Caco-2 (cell line): ENCODE measurements around the gene NMS. TPM values are rescaled to one million over a fixed set of nuclear protein-coding genes. Genes with fewer than 3 reads are reported as not detected.

Source experiments
- BruUV-seq: library from RNA; stranded (reverse); fragments of 400-500 nt; replicated peaks from 2 replicates; lab custom pipeline; 2021; lab: Mats Ljungman, UMichigan
- CTCF ChIA-PET: fragments of 300-600 bp; sonication (Branson Sonifier 250); formaldehyde crosslinking; loops from one replicate; lab custom pipeline; 2022; ENCODE audit warnings: antibody characterized with exemption; lab: Charles Lee
- POLR2A ChIA-PET: fragments of 300-600 bp; sonication (Branson Sonifier 250); formaldehyde crosslinking; loops from one replicate; lab custom pipeline; 2022; ENCODE audit warnings: antibody characterized with exemption; lab: Charles Lee
- DNase-seq, 2 experiments: peaks; one replicate each; pipeline versions ENCODE4 v3.0.0 to v3.0.0-alpha.2; 2020 to 2022
- H3K27me3 ChIP-seq: replicated peaks from 2 replicates; pipeline ENCODE4 v1.6.0; 2011; ENCODE audit warnings: low read length; ENCODE audit not compliant: control insufficient read depth, insufficient read depth
- H3K36me3 ChIP-seq: 2 replicates; pipeline ENCODE4 v1.5.1; 2011; ENCODE audit warnings: low read length; ENCODE audit not compliant: control insufficient read depth, insufficient read depth
- H3K4me1 ChIP-seq: fragments of 250-450 bp; sonication (Bioruptor Pico); 2 replicates; pipeline ENCODE4 v1.5.1; 2020; ENCODE audit warnings: mild to moderate bottlenecking
- H3K4me3 ChIP-seq: 2 replicates; pipeline ENCODE4 v1.5.1; 2011; ENCODE audit warnings: low read depth, mild to moderate bottlenecking, control low read depth, low read length
- H3K9me3 ChIP-seq: fragments of 250-450 bp; sonication (Bioruptor Pico); 2 replicates; pipeline ENCODE4 v1.5.1; 2020; ENCODE audit warnings: mild to moderate bottlenecking, moderate library complexity
- H3K27ac Mint-ChIP-seq: one replicate; pipeline ENCODE4 v1.8.0; 2022; ENCODE audit warnings: mixed read lengths; ENCODE audit not compliant: unreplicated experiment
- H3K27me3 Mint-ChIP-seq: one replicate; pipeline ENCODE4 v1.8.0; 2022; ENCODE audit warnings: mixed read lengths; ENCODE audit not compliant: insufficient read depth, unreplicated experiment
- H3K36me3 Mint-ChIP-seq: one replicate; pipeline ENCODE4 v1.8.0; 2022; ENCODE audit warnings: mild to moderate bottlenecking, mixed read lengths; ENCODE audit not compliant: insufficient read depth, unreplicated experiment
- H3K4me1 Mint-ChIP-seq: one replicate; pipeline ENCODE4 v1.8.0; 2022; ENCODE audit warnings: low read depth, mixed read lengths; ENCODE audit not compliant: unreplicated experiment
- H3K4me3 Mint-ChIP-seq: one replicate; pipeline ENCODE4 v1.8.0; 2022; ENCODE audit warnings: mild to moderate bottlenecking, moderate library complexity, mixed read lengths; ENCODE audit not compliant: unreplicated experiment
- H3K9me3 Mint-ChIP-seq: one replicate; pipeline ENCODE4 v1.8.0; 2022; ENCODE audit warnings: mixed read lengths; ENCODE audit not compliant: unreplicated experiment
- CTCF ChIP-seq, 2 experiments: fragments of 200-600 bp in 1 of 2; IDR thresholded peaks; 1 replicate in 1 of 2; 2 replicates in 1 of 2; pipeline versions ENCODE4 v1.5.1 to v1.8.0; 2011 to 2022; ENCODE audit warnings: antibody characterized with exemption in 1 of 2, control low read depth in 1 of 2, inconsistent platforms in 1 of 2, low read depth in 1 of 2, low read length in 1 of 2, mild to moderate bottlenecking in 1 of 2, moderate library complexity in 1 of 2; ENCODE audit not compliant: insufficient read depth in 1 of 2, severe bottlenecking in 1 of 2, unreplicated experiment in 1 of 2
- intact Hi-C: fragments of 100-400 bp; cut with micrococcal nuclease; formaldehyde crosslinking; loops from one replicate; pipeline ENCODE4 v1.10.0; 2022; ENCODE audit not compliant: unreplicated experiment
- total RNA-seq: library from RNA; stranded (reverse); gene quantifications from 2 replicates; pipeline ENCODE4 v1.2.3, GENCODE V29; 2022

Gene NMS
- total RNA-seq, 1 experiment from 2014 or later, result not detected

GRCh38 chr2:100522430-100522829, 52.1 kb downstream of the NMS start:
- ChIA-PET CTCF (no interaction called here), POLR2A (no interaction called here)
- BruUV-seq, result no TSS peak
- no peak for TF ChIP-seq CTCF (IDR thresholded peaks at IDR 0.05; ENCODE audit: insufficient read depth in 1 of 2, low read depth in 1 of 2, low read length in 1 of 2, severe bottlenecking in 1 of 2, unreplicated experiment in 1 of 2)
- Mint-ChIP-seq H3K36me3 (no peaks in the 10 kb centered on the region), H3K27ac (no peak overlapping the region), H3K9me3 (no peaks in the 10 kb centered on the region), H3K4me3 (no peak overlapping the region), H3K4me1 (no peaks in the 10 kb centered on the region), H3K27me3 (peaks cover 12% of the 10 kb centered on the region)
- Histone ChIP-seq H3K4me3 (no peak overlapping the region), H3K36me3 (no peaks in the 10 kb centered on the region), H3K9me3 (no peaks in the 10 kb centered on the region), H3K4me1 (no peaks in the 10 kb centered on the region), H3K27me3 (no peaks in the 10 kb centered on the region)
- no peak for DNase-seq
- intact Hi-C loops, result no loop called here

- Histone ChIP-seq H3K9me3 (no peaks in the 10 kb centered on the region), H3K4me3 (no peak overlapping the region), H3K4me1 (no peaks in the 10 kb centered on the region), H3K36me3 (no peaks in the 10 kb centered on the region), H3K27me3 (no peaks in the 10 kb centered on the region; the same call in 1 of the 2 replicates)
- Mint-ChIP-seq H3K36me3 (no peaks in the 10 kb centered on the region), H3K4me1 (no peaks in the 10 kb centered on the region), H3K27me3 (peaks cover 6% of the 10 kb centered on the region), H3K9me3 (no peaks in the 10 kb centered on the region), H3K27ac (no peak overlapping the region), H3K4me3 (no peak overlapping the region)
- no TSS peak for BruUV-seq
- no peak for DNase-seq
- intact Hi-C loops, result no loop called here
- ChIA-PET POLR2A (no interaction called here), CTCF (no interaction called here)
- no peak for TF ChIP-seq CTCF (IDR thresholded peaks at IDR 0.05; ENCODE audit: insufficient read depth in 1 of 2, low read depth in 1 of 2, low read length in 1 of 2, severe bottlenecking in 1 of 2, unreplicated experiment in 1 of 2)
Measured at GRCh38 chr2:100524331-100524730, 54.0 kb downstream of the NMS start.

GRCh38 chr2:100526868-100527267, 56.6 kb downstream of the NMS start:
- intact Hi-C loops, result no loop called here
- H3K36me3 Mint-ChIP-seq, result no peaks in the 10 kb centered on the region

More at GRCh38 chr2:100526868-100527267, 56.6 kb downstream of the NMS start:
- H3K4me1 ChIP-seq, result no peaks in the 10 kb centered on the region
- no TSS peak for BruUV-seq
- H3K9me3 ChIP-seq, result no peaks in the 10 kb centered on the region
- H3K27me3 Mint-ChIP-seq, result peaks cover 6% of the 10 kb centered on the region
- no peaks in the 10 kb centered on the region for H3K36me3 ChIP-seq
- no peaks in the 10 kb centered on the region for H3K9me3 Mint-ChIP-seq
- no peak overlapping the region for H3K4me3 ChIP-seq
- ChIA-PET POLR2A (interaction anchor here (0.5 kb wide), 1 partner anchor 157 kb away, joined by 3 read pairs; no protein-coding TSS in a partner anchor), CTCF (no interaction called here)
- H3K27ac Mint-ChIP-seq, result no peak overlapping the region
- no peak for TF ChIP-seq CTCF (IDR thresholded peaks at IDR 0.05; ENCODE audit: insufficient read depth in 1 of 2, low read depth in 1 of 2, low read length in 1 of 2, severe bottlenecking in 1 of 2, unreplicated experiment in 1 of 2)
- DNase-seq, result no peak
- H3K27me3 ChIP-seq, result no peaks in the 10 kb centered on the region; the same call in 1 of the 2 replicates
- no peaks in the 10 kb centered on the region for H3K4me1 Mint-ChIP-seq
- no peak overlapping the region for H3K4me3 Mint-ChIP-seq
